GM18511 (cell line): ENCODE results near the gene LRCH2.
"Not testable (repeated sequence)": the region's sequence is repeated elsewhere in the genome, so short reads cannot be mapped to it uniquely, and the experiment has no call there.

Experiments
- ATAC-seq: cut with Tn5 transposase; IDR thresholded peaks from one replicate; pipeline ENCODE4 v1.9.1; 2021; ENCODE audit warnings: mild to moderate bottlenecking, moderate library complexity; ENCODE audit not compliant: unreplicated experiment

The LRCH2 gene, protein sequence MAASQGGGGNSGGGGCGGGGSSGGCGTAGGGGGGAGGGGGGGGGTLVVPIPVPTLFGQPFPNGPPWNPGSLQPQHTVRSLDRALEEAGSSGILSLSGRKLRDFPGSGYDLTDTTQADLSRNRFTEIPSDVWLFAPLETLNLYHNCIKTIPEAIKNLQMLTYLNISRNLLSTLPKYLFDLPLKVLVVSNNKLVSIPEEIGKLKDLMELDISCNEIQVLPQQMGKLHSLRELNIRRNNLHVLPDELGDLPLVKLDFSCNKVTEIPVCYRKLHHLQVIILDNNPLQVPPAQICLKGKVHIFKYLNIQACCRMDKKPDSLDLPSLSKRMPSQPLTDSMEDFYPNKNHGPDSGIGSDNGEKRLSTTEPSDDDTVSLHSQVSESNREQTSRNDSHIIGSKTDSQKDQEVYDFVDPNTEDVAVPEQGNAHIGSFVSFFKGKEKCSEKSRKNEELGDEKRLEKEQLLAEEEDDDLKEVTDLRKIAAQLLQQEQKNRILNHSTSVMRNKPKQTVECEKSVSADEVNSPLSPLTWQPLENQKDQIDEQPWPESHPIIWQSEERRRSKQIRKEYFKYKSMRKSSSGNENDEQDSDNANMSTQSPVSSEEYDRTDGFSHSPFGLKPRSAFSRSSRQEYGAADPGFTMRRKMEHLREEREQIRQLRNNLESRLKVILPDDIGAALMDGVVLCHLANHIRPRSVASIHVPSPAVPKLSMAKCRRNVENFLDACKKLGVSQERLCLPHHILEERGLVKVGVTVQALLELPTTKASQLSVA

DNA sequence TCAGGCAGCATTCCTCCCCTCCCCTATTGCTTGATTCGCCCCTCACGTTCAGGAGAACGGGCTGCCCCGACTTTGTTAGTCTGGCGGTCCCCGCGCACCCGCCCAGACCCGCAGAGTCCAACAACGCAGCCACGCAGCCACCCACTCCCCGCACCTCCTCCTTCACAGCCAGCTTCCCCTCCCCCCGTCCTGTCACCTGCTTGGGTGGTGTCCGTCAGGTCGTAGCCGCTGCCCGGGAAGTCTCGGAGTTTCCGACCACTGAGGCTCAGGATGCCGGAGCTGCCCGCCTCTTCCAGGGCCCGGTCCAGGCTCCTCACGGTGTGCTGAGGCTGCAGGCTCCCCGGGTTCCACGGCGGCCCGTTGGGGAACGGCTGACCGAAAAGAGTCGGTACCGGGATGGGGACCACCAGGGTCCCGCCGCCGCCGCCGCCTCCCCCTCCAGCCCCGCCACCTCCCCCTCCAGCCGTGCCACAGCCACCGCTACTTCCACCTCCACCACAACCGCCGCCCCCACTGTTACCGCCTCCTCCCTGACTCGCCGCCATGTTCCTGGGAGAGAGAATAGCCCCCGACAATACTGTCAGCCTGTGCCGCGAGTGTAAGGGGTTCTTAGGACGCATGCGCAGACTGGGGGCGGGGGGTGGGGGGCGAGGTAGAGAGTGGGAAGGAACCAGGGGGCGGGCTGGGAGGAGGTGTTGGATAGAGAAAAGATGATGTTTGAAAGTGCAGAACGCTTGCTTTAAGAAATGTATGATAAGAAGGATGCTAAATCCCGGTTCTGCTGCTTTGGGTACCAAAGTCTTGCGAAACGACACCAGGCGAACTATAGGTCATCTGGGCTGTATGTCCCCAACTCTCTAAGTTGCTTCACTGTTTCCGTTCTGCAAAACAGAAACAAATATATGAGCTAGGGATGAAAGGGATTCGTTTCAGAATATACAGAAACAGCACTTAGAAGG is at the start of gene LRCH2:
LRCH2 (minus strand) TSS at position 600 of the 959 bp plus-strand sequence; CDS start at position 545, 55 bp downstream.
- no peak for ATAC-seq

DNA sequence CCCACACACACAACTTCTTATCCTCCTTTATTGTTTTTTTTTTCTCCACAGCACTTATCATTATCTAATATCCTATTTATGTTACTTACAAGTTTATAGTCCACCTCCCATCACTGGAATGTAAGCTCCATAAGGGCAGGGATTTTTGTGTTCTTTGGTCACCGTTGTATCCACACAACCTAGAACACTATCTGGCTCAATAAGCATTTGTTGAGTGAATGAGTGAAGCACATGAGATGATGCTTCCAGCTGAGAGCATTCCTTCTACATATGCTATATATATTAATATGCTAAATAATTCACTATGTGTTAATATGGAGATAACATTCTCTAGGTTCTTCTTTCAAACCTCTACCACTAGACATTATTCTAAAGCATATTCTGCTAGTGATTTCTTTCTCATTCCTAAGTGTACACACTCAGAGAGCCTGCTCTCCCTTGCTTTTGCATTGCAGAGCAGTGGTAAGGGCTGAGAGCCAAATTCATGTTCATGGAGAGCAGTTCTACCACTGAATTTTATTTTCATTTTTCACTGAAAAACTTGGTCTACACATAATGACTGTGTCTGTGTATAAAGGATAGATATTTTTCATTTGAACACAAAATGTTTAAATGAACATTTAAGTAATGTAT is 35.3 kb upstream of the LRCH2 start:
- no peak for ATAC-seq

DNA sequence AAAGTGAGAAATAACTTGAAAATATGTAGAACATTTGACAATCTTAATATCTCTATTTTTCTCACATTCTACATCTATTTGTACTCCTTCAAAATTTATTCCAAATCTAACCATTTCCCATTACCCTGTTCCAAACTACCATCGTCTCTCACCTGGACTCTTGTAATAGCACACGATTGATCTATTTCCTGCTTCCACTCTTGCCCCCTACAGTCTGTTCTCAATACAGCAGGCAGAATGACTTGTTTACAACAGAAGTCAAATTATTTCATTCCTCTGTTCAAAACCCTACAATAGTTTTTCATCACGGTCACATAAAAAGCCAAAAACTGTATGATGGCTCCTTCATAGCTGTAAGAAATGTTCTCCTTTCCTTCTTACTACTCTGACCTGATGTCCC is 34.5 kb upstream of the LRCH2 start:
- no peak for ATAC-seq

DNA sequence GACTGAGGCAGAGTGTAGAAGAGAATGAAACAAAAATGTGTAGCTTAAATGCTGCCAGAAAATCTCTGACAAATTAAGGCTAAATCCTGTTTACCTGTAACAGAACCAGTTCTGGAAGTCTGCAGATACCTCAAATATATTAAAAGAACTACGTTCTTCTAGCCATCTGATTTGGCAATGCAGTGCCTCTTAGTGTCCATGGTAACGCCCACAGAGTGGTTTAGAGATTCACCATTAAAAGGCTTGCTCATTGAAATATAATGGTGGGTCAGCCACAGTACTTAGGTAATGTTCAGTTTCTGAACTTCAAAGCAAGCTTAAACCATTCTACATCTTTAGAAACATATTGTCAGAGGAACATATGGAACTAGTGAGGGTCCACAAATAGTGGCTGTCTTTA is 32.4 kb upstream of the LRCH2 start:
- no peak for ATAC-seq

DNA sequence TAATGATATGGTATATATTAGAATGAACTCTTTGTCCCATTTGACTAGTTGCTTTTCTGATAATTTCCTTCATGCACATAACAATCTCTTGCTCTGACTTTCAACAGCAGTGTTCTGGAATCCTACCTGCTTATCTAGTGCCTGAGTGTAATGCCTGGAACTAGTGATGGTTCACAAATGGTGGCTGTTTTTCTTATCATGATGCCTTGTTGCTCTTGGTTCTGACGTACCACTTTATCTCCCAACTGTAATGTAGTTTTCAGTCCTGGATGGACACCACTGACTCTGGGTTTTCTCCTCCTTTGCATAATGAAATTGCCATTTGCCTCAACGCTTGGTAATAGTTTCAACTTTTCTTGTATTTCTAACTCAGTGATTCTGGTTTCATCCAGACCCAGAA is 30.1 kb upstream of the LRCH2 start:
- ATAC-seq: no peak

DNA sequence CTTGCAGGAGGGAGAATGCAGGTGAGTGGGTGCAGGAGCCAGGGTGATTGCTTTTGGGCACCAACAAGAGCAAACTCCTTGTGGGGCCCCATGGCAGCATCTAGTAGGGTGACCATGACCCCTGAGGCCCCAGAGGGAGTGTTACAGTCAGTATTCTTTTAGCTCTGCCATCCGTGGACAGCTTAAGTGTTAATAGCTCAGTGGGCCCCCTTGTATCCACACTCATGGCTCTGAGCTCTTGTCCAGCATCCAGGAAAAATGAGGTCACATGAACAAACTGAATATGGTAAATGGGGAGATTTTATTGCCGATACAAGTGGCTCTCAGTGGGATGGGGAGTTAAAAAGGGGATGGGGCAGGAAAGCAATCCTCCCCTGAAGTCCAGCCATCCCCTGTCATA is 27.3 kb upstream of the LRCH2 start:
- no peak for ATAC-seq

DNA sequence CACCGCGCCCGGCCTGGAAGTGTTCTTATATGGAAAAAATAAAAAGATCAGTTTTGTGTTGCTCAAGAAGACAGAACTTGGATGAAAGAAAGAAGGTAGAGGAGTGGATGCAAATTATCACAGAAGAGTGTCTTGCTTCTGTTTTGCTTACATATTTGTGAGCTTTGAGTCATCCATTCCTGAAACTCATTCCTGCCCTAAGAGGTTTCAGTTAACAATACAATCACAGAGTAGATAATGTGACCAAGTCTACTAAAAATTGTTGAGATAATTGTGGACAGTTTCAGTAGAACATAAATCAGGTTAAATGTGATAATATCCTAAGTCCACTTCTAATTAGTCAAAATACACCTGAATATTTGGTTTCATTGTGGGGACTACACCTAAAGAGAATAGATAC is 26.4 kb upstream of the LRCH2 start:
- ATAC-seq: no peak

DNA sequence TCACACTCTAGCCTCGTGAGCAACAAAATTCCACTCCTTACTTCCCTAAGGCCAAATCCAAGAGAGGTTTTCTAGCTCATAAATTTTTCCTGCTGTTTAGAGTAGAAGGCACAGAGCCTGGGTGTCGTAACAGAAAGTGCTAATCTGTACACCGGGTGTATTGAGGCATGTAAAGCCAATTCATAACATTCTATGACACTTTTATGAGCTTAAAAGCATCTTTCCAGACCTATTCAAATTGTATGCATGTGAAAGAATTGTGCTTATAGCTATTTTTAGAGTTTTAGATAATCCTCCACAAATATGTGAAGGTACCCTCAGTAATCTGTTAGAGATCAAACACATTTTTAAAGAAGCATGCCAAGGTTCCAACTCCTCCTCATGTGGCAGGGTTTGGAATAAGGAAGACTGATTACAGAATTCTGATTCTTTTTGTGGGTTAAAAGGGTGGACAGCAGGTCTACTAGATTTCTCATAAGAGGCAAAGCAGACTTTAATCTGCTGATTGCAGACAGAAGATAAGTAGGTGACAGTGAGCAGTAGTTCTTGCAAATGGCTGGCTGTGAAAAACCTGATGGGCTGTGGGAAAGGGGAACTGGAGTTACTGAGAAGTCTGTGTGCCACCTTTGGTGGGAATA is 25.5 kb upstream of the LRCH2 start:
- ATAC-seq: no peak

DNA sequence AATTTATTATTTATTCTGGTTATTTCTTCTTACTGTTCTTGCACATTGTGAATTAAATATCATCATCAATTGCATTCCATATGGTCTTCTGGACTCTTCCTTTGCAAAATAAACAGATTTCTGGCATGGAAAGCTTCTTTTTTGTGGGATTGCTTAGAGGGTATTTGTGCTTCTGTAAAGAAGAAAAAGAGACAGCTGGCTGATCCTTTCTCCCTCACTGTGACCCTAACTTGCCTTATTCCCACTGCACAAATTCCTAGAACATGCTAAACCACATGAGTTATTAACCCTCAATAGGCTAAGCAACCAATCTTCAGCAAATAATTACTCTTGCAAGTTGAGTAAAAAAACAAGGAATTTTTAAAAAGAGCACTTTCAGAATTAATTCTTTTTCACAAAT is 23.8 kb upstream of the LRCH2 start:
- ATAC-seq: no peak

DNA sequence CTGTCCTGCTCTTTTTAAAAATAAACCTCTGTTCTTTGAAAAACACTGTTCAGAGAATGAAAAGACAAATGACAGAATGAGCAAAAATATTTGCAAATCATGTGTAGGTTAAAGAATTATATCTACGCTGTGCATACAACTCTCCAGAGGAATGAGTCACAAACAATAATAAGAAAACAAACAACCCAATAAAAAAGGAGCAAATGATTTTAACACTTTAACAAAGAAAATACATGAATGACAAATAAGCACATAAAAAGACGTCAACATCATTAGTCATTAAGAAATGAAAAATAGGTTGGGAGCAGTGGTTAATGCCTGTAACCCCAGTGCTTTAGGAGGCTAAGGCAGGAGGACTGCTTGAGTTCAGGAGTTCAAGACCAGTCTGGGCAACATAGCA is 21.1 kb upstream of the LRCH2 start:
- ATAC-seq: no peak

DNA sequence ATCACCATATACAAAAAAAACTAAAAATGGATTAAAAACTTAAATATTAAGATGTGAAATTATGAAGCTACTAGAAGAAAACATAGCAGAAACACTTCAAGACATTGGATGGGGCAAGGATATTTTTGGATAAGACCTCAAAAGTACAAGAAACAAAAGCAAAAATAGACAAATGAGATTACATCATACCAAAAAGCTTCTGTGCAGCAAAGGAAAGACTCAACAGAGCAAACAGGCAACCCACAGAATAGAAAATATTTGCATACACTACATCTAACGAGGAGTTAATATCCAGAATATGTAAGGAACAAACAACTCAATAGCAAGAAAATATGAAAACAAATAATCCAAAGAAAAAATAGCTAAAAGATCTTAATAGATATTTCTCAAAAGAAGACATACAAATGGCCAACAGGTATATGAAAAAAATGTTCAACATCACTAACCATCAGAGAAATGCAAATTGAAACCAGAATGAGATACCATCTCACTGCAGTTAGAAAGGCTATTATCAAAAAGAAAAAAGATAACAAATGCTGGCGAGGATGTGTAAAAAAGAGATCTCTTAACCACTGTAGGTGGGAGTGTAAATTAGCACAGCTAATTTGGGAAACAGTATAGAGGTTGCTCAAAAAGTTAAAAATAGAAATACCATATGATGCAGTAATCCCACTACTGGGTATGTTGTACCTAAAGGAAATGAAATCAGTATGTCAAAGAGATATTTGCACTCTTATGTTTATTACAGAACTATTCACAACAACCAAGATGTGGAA is 17.8 kb upstream of the LRCH2 start:
- no peak for ATAC-seq

DNA sequence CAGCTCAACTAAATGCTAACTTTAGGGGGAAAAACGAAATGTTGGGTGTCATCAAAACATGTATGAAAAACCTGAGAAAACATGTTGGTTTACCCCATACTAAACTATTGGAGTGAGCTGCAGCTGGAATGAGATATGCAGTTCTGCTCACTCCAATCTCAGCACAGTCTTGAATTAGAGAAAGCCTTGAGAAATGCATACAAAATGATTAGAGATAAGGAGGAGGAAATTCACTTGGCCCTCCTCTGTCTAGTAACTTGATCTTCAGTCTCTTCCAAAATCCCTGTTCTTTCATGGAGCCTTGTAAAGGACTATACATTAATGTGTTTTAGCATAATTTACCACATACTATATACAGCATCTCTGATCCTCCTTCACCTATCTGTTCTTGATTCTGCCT is 3.2 kb upstream of the LRCH2 start:
- ATAC-seq: no peak

DNA sequence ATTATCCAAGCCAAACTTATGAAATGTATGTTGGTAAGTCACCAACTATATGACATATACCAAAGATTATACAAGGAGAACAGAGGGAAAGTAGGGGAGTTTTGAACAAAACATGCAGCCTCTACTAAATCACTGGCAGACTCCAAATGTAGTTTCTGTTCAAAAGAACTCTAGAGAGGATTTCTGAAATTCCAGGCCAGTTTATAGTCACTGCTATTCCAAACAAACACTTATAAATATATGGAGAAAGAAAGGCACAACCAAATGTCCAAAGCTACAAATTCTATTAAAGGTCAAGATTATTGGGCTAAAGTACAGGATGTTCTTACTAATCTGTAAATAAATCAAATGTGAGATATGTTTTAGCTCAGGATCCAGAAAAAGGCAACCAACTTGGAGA is 2.7 kb upstream of the LRCH2 start:
- no peak for ATAC-seq

DNA sequence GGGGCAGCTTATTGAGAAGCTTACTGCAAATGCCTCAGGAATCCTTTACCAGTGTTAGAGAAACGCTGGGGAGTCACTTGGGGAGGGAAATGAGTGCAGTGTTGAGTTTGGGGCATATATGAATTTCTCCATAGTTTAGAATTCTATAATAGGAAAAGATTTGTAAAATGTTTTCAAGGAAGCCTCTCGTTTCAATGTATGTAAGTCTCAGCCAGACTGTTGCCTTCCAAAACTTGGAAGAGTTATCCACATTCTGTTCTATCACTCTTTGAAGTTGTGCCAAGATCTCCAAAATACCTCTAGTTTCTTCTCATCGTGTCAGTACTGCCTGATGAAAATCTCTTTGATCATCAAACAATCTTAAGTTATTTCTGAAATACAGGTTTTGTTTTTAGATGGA is 565 bp upstream of the LRCH2 start:
- no peak for ATAC-seq

DNA sequence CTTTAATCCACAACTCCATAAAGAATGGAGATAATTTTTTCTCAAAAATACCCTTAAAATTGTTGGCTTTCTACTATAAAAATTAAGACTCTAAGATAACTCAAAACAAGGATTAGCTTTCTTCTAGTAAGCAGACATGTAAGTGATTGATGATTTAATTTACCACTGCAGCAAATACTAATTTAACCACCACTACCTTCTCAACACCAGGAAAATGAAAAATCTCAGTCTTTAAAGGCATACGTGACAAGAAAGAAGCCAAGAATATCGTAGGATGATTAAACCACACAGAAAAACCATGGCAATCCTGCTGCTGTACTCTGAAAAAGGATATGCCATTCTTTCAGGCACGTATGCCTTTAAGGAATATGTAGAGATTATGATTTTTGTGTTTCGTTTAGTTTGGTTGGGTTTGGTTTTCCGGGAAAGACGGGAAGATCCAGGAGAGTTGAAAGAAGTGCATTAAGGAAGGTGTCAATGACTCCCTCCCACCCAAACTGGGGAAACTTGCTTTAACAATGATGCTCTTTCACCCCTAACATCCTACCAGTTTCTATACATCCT is 881 bp downstream of the LRCH2 start:
- no peak for ATAC-seq

DNA sequence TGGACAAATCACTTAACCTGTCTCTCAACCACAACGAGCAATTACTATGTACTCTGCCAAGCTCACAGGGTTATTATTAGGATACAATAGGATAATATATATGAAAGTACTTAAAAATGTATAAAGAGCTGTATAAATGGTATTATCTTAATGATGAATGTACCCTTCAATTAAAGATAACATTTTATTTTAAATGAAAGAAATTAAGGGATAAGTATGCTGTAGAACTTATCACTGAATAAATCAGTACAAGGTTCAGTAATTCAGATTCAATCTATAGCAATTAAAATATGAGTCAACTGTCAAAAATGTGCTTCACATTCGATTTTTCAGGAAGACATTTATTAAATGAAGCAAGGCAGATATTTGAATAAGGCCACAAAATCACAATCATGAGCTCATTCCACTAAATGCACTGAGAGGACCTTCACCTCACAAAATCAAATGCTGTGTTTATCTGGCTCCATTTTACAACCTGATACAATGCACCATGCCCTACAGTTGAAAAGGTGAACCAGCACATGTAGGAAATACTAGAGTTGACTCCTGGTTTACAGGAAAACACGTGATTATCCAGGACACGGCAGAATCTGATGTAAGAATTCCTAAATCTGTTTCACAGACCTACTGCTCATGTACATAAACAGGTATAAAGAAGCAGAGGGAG is 4.4 kb downstream of the LRCH2 start:
- ATAC-seq: no peak

DNA sequence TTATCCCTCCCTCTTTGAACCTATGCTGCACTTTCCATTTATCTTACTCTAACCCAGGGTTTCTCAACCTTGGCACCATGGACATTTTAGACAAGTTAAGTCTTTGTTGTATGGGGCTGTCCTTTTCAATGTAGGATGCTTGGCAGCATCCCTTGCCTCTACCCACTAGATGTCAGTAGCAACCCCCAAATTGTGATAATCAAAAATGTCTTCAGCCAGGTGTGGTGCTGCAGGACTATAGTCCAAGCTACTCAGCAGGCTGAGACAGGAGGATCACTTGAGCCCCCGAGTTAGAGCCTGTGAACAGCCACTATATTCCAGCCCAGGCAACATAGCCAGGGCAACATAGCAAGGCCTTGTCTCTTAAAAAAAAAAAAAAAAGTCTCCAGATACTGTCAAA is 7.0 kb downstream of the LRCH2 start:
- no peak for ATAC-seq

DNA sequence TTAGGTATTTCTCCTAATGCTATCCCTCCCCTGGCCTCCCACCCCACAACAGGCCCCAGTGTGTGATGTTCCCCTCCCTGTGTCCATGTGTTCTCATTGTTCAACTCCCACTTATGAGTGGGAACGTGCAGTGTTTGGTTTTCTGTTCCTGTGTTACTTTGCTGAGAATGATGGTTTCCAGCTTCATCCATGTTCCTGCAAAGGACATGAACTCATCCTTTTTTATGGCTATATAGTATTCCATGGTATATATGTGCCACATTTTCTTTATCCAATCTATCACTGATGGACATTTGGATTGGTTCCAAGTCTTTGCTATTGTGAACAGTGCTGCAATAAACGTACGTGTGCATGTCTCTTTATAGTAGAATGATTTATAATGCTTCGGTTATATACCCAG is 16.6 kb downstream of the LRCH2 start:
- not testable (repeated sequence) for ATAC-seq

DNA sequence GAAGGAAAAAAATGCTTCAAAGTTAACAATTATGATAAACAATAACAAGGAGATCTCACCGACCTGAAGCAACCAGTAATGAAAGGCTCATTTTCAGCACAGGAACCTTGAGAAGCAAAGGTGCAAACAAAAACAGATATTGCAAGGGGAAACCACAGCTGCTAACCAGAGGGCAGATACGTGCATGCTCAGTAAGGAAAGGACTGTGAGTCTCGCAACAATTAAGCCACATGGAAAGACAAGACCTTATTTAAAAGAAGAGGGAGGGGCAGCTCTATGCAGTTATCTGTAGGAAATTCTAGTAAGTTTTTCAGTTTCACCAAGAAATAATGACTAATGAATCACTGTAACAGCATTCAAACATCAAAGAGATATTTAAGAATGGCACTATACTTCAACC is 19.3 kb downstream of the LRCH2 start:
- ATAC-seq: no peak
